ENCODE measurements around the gene MCC.

Gene MCC

GRCh38 chr5:113099822-113100221 lies 388.4 kb downstream of the MCC start:
- H3K36me3 Mint-ChIP-seq (ENCODE audit: low read depth) = peaks cover 61% of the 10 kb centered on the region
- no peak for TF ChIP-seq CTCF (IDR thresholded peaks at IDR 0.05; ENCODE audit: unreplicated experiment in 3 of 3)
- peak overlapping the region; percentile 40 to 55 (median 45) for H3K27ac Mint-ChIP-seq
- H3K4me1 Mint-ChIP-seq = peaks cover 7% of the 10 kb centered on the region
- no peaks in the 10 kb centered on the region for H3K27me3 Mint-ChIP-seq (ENCODE audit: low read depth)
- no peaks in the 10 kb centered on the region for H3K9me3 Mint-ChIP-seq
- H3K4me3 Mint-ChIP-seq = no peak overlapping the region

- Mint-ChIP-seq H3K27me3 (ENCODE audit: low read depth) (no peaks in the 10 kb centered on the region), H3K36me3 (ENCODE audit: low read depth) (peaks cover 65% of the 10 kb centered on the region), H3K4me3 (no peak overlapping the region), H3K27ac (peak overlapping the region in 1 of 3 experiments; percentile 28), H3K9me3 (no peaks in the 10 kb centered on the region), H3K4me1 (peaks cover 7% of the 10 kb centered on the region)
- no peak for TF ChIP-seq CTCF (IDR thresholded peaks at IDR 0.05; ENCODE audit: unreplicated experiment in 3 of 3)
Observed at GRCh38 chr5:113098378-113098777, 389.9 kb downstream of the MCC start.

GRCh38 chr5:113095831-113096230 lies 392.4 kb downstream of the MCC start:
- H3K27me3 Mint-ChIP-seq (ENCODE audit: low read depth) = no peaks in the 10 kb centered on the region
- no peak overlapping the region for H3K4me3 Mint-ChIP-seq
- no peaks in the 10 kb centered on the region for H3K9me3 Mint-ChIP-seq
- peaks cover 20% of the 10 kb centered on the region for H3K4me1 Mint-ChIP-seq
- no peak for TF ChIP-seq CTCF (IDR thresholded peaks at IDR 0.05; ENCODE audit: unreplicated experiment in 3 of 3)
- H3K27ac Mint-ChIP-seq = no peak overlapping the region
- peaks cover 54% of the 10 kb centered on the region for H3K36me3 Mint-ChIP-seq (ENCODE audit: low read depth)

GRCh38 chr5:113093558-113093957 lies 394.7 kb downstream of the MCC start:
- no peak for TF ChIP-seq CTCF (IDR thresholded peaks at IDR 0.05; ENCODE audit: unreplicated experiment in 3 of 3)
- no peak overlapping the region for H3K27ac Mint-ChIP-seq
- peaks cover 32% of the 10 kb centered on the region for H3K4me1 Mint-ChIP-seq
- no peaks in the 10 kb centered on the region for H3K27me3 Mint-ChIP-seq (ENCODE audit: low read depth)
- H3K9me3 Mint-ChIP-seq = no peaks in the 10 kb centered on the region
- H3K36me3 Mint-ChIP-seq (ENCODE audit: low read depth) = peaks cover 41% of the 10 kb centered on the region
- no peak overlapping the region for H3K4me3 Mint-ChIP-seq

GRCh38 chr5:113092683-113093082 lies 395.6 kb downstream of the MCC start:
- H3K36me3 Mint-ChIP-seq (ENCODE audit: low read depth) = peaks cover 38% of the 10 kb centered on the region
- H3K27ac Mint-ChIP-seq = peak overlapping the region; percentile 23 to 54 (median 33)
- no peaks in the 10 kb centered on the region for H3K27me3 Mint-ChIP-seq (ENCODE audit: low read depth)
- H3K4me1 Mint-ChIP-seq = peaks cover 41% of the 10 kb centered on the region
- H3K9me3 Mint-ChIP-seq = no peaks in the 10 kb centered on the region
- no peak overlapping the region for H3K4me3 Mint-ChIP-seq
- no peak for TF ChIP-seq CTCF (IDR thresholded peaks at IDR 0.05; ENCODE audit: unreplicated experiment in 3 of 3)

- peak overlapping the region in 2 of 3 experiments; percentile 78 to 92 for H3K27ac Mint-ChIP-seq
- TF ChIP-seq CTCF (IDR thresholded peaks at IDR 0.05; ENCODE audit: unreplicated experiment in 3 of 3) = no peak
- H3K27me3 Mint-ChIP-seq (ENCODE audit: low read depth) = no peaks in the 10 kb centered on the region
Observed at GRCh38 chr5:113091622-113092021, 396.6 kb downstream of the MCC start.

More at GRCh38 chr5:113091622-113092021, 396.6 kb downstream of the MCC start:
- H3K9me3 Mint-ChIP-seq = no peaks in the 10 kb centered on the region
- no peak overlapping the region for H3K4me3 Mint-ChIP-seq
- peaks cover 47% of the 10 kb centered on the region for H3K4me1 Mint-ChIP-seq
- H3K36me3 Mint-ChIP-seq (ENCODE audit: low read depth) = peaks cover 35% of the 10 kb centered on the region

All from nephron (organoid).